NCI-H146 (cell line): ENCODE data around the gene PNMA6E.
A peak's percentile ranks its signal among the peaks of the same experiment; 100 is the strongest.

Source experiments
- DNase-seq: peaks from one replicate; lab custom pipeline; 2025; lab: John Stamatoyannopoulos, UW

Gene PNMA6E

GRCh38 chrX:153401133-153401764 is at the start of gene PNMA6E:
Gene PNMA6E (minus strand): TSS chrX:153401350. CDS start chrX:153398849, 2,501 bp downstream.
- no peak for DNase-seq

- no peak for DNase-seq
Measured at GRCh38 chrX:153450949-153451277, 49.8 kb upstream of the PNMA6E start.

- no peak for DNase-seq
Measured at GRCh38 chrX:153450114-153450948, 49.2 kb upstream of the PNMA6E start.

GRCh38 chrX:153449368-153450113 is 48.4 kb upstream of the PNMA6E start:
- no peak for DNase-seq

- DNase-seq, result no peak
Measured at GRCh38 chrX:153448556-153449367, 47.6 kb upstream of the PNMA6E start.

- DNase-seq, result no peak
Measured at GRCh38 chrX:153447581-153447960, 46.4 kb upstream of the PNMA6E start.

- DNase-seq, result no peak
Measured at GRCh38 chrX:153446950-153447580, 45.9 kb upstream of the PNMA6E start.

GRCh38 chrX:153446636-153446936 is 45.4 kb upstream of the PNMA6E start:
- no peak for DNase-seq

- DNase-seq, result peak; percentile 27
Measured at GRCh38 chrX:153445856-153446635, 44.9 kb upstream of the PNMA6E start, which contains the start of gene TREX2. Gene TREX2 (minus strand): TSS chrX:153446056. CDS start chrX:153445430, 626 bp downstream.

- no peak for DNase-seq
Measured at GRCh38 chrX:153445106-153445855, 44.1 kb upstream of the PNMA6E start.

GRCh38 chrX:153444333-153445011 is 43.3 kb upstream of the PNMA6E start:
- no peak for DNase-seq

GRCh38 chrX:153443476-153444332 is 42.6 kb upstream of the PNMA6E start:
- no peak for DNase-seq

- no peak for DNase-seq
Measured at GRCh38 chrX:153442463-153442862, 41.3 kb upstream of the PNMA6E start.

- DNase-seq, result no peak
Measured at GRCh38 chrX:153441981-153442380, 40.8 kb upstream of the PNMA6E start.

- DNase-seq, result no peak
Measured at GRCh38 chrX:153441296-153441695, 40.1 kb upstream of the PNMA6E start.

- DNase-seq, result no peak
Measured at GRCh38 chrX:153440556-153441135, 39.5 kb upstream of the PNMA6E start.

- no peak for DNase-seq
Measured at GRCh38 chrX:153439977-153440376, 38.8 kb upstream of the PNMA6E start.

- DNase-seq, result peak; percentile 44
Measured at GRCh38 chrX:153438532-153438931, 37.4 kb upstream of the PNMA6E start.
